ENCODE results near the gene GTF2IRD2.
"Not testable (repeated sequence)": the region's sequence is repeated elsewhere in the genome, so short reads cannot be mapped to it uniquely, and the experiment has no call there.

DNA sequence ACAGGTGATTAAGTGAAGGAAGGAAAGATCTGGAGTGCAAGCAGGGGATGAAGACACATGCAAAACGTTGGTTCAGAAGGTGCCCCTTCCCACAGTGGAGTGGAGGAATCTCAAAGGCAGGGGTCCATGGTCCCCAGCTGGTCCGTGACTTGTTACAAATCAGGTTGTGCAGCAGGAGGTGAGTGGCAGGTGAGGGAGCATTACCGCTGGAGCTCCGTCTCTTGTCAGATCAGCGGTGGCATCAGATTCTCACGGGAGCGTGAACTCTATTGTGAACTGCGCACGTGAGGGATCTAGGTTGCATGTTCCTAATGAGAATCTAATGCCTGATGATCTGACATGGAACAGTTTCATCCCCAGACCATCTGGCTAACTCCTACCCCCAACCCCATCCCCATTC is 21.1 kb upstream of the GTF2IRD2 start:
- TF ChIP-seq, protein P1, sequence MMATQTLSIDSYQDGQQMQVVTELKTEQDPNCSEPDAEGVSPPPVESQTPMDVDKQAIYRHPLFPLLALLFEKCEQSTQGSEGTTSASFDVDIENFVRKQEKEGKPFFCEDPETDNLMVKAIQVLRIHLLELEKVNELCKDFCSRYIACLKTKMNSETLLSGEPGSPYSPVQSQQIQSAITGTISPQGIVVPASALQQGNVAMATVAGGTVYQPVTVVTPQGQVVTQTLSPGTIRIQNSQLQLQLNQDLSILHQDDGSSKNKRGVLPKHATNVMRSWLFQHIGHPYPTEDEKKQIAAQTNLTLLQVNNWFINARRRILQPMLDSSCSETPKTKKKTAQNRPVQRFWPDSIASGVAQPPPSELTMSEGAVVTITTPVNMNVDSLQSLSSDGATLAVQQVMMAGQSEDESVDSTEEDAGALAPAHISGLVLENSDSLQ (IDR thresholded peaks at IDR 0.05), result not testable (repeated sequence)
- TF ChIP-seq, protein P2, sequence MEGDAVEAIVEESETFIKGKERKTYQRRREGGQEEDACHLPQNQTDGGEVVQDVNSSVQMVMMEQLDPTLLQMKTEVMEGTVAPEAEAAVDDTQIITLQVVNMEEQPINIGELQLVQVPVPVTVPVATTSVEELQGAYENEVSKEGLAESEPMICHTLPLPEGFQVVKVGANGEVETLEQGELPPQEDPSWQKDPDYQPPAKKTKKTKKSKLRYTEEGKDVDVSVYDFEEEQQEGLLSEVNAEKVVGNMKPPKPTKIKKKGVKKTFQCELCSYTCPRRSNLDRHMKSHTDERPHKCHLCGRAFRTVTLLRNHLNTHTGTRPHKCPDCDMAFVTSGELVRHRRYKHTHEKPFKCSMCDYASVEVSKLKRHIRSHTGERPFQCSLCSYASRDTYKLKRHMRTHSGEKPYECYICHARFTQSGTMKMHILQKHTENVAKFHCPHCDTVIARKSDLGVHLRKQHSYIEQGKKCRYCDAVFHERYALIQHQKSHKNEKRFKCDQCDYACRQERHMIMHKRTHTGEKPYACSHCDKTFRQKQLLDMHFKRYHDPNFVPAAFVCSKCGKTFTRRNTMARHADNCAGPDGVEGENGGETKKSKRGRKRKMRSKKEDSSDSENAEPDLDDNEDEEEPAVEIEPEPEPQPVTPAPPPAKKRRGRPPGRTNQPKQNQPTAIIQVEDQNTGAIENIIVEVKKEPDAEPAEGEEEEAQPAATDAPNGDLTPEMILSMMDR (IDR thresholded peaks at IDR 0.05 in 2 of 3, conservative IDR thresholded peaks at IDR 0.05 in 1 of 3; ENCODE audit: control insufficient read depth in 2 of 3, extremely low read depth in 1 of 3, insufficient read depth in 1 of 3, low read depth in 3 of 3, low read length in 3 of 3), result not testable (repeated sequence)
- TF ChIP-seq EZH2 (IDR thresholded peaks at IDR 0.05; ENCODE audit: borderline replicate concordance, control insufficient read depth, low read depth, low read length); BRCA1 (IDR thresholded peaks at IDR 0.05; ENCODE audit: low read depth, low read length); POLR2AphosphoS5 (IDR thresholded peaks at IDR 0.05; ENCODE audit: low read length): not testable (repeated sequence)
- TF ChIP-seq, protein P3, sequence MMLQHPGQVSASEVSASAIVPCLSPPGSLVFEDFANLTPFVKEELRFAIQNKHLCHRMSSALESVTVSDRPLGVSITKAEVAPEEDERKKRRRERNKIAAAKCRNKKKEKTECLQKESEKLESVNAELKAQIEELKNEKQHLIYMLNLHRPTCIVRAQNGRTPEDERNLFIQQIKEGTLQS (IDR thresholded peaks at IDR 0.05; ENCODE audit: borderline replicate concordance, extremely low read depth, low read depth, low read length), result not testable (repeated sequence)
- TF ChIP-seq, protein P4, sequence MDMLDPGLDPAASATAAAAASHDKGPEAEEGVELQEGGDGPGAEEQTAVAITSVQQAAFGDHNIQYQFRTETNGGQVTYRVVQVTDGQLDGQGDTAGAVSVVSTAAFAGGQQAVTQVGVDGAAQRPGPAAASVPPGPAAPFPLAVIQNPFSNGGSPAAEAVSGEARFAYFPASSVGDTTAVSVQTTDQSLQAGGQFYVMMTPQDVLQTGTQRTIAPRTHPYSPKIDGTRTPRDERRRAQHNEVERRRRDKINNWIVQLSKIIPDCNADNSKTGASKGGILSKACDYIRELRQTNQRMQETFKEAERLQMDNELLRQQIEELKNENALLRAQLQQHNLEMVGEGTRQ (IDR thresholded peaks at IDR 0.05; ENCODE audit: borderline replicate concordance, low read depth, low read length), result not testable (repeated sequence)

All from GM12878 (cell line).